Dendritic cell treated with granulocyte-macrophage colony-stimulating factor and Interleukin-4, amounts not matched to agents 40 ng/mL and 50 ng/mL, for 4 days (primary cell): ENCODE measurements around the gene NPAT.

Source experiments
- H3K27ac Mint-ChIP-seq: one replicate; pipeline ENCODE4 v1.8.0; 2022; ENCODE audit warnings: mild to moderate bottlenecking, mixed read lengths
- H3K27me3 Mint-ChIP-seq: one replicate; pipeline ENCODE4 v1.8.0; 2022; ENCODE audit warnings: mild to moderate bottlenecking, mixed read lengths
- H3K36me3 Mint-ChIP-seq: one replicate; pipeline ENCODE4 v1.8.0; 2022; ENCODE audit warnings: low read depth, mixed read lengths
- H3K4me1 Mint-ChIP-seq: one replicate; pipeline ENCODE4 v1.8.0; 2022; ENCODE audit warnings: low read depth, mixed read lengths
- H3K4me3 Mint-ChIP-seq: one replicate; pipeline ENCODE4 v1.8.0; 2022; ENCODE audit warnings: mild to moderate bottlenecking, moderate library complexity, mixed read lengths
- H3K9me3 Mint-ChIP-seq: one replicate; pipeline ENCODE4 v1.8.0; 2022; ENCODE audit warnings: mixed read lengths
- intact Hi-C: fragments of 100-400 bp; cut with micrococcal nuclease; formaldehyde crosslinking; loops from one replicate; pipeline ENCODE4 v1.15.0; 2022

NPAT gene

DNA sequence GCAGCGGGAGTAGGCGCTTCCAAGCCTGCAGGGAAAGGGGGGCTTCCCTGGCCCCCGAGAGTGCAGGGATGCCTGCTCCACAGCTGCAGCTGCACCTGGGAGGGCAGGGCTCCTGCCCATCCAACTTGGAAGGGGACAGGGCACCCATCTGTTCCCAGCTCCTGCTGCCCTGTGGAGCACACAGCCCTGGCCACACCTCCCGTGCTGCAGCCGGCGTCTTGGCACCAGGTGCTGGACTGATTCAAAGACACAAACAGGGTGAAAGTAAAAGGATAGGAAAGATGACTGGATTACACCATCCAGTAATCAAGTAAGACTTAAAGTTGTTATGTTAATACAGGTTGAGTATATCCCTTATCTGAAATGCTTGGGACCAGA, 14.8 kb downstream of the NPAT start:
- no peaks in the 10 kb centered on the region for H3K27me3 Mint-ChIP-seq
- H3K4me3 Mint-ChIP-seq = no peak overlapping the region
- peaks cover 56% of the 10 kb centered on the region for H3K9me3 Mint-ChIP-seq
- peaks cover 22% of the 10 kb centered on the region for H3K4me1 Mint-ChIP-seq
- peaks cover 100% of the 10 kb centered on the region for H3K36me3 Mint-ChIP-seq
- H3K27ac Mint-ChIP-seq = no peak overlapping the region
- intact Hi-C loops = no loop called here

DNA sequence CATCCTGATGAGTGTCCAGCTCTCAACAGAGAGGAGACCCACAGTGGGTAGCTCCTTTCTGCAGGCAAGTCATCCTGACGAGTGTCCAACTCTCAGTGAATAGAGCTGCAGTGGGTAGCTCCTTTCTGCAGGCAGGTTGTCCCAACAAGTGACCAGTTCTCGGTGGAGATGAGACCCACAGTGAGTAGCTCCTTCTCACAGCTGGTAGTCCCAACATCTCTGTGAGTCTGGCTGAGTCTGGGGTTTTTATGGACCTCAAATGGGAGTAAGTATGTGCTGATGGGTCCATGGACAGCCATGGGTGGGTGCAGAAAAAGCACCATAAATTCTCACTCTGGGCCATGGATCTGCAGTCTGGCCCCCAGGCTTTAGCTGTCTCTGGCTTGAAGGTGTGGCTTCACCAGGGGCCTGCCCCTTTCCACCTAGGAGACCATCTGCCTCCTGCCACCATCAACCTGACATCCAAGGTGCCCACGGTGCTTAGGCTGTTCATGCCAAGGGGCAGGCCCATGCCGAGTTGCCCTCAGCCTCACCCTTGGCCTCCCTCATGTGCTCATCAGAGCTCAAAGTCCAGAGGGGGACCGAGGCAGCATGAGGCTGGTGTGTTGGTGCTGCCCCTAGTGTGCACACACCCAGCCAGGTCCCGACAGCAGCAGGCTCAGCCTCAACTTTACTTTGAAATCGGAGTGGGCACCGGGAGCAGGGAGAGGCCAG, 15.3 kb downstream of the NPAT start:
- H3K27me3 Mint-ChIP-seq = no peaks in the 10 kb centered on the region
- H3K4me1 Mint-ChIP-seq = peaks cover 23% of the 10 kb centered on the region
- H3K4me3 Mint-ChIP-seq = no peak overlapping the region
- no peak overlapping the region for H3K27ac Mint-ChIP-seq
- H3K9me3 Mint-ChIP-seq = peaks cover 57% of the 10 kb centered on the region
- intact Hi-C loops = no loop called here
- peaks cover 95% of the 10 kb centered on the region for H3K36me3 Mint-ChIP-seq

GRCh38 chr11:108206171-108206570, 16.3 kb downstream of the NPAT start:
- intact Hi-C loops = no loop called here
- H3K9me3 Mint-ChIP-seq = peaks cover 57% of the 10 kb centered on the region
- peaks cover 23% of the 10 kb centered on the region for H3K4me1 Mint-ChIP-seq
- H3K27ac Mint-ChIP-seq = no peak overlapping the region
- H3K4me3 Mint-ChIP-seq = no peak overlapping the region
- H3K36me3 Mint-ChIP-seq = peaks cover 85% of the 10 kb centered on the region
- no peaks in the 10 kb centered on the region for H3K27me3 Mint-ChIP-seq

DNA sequence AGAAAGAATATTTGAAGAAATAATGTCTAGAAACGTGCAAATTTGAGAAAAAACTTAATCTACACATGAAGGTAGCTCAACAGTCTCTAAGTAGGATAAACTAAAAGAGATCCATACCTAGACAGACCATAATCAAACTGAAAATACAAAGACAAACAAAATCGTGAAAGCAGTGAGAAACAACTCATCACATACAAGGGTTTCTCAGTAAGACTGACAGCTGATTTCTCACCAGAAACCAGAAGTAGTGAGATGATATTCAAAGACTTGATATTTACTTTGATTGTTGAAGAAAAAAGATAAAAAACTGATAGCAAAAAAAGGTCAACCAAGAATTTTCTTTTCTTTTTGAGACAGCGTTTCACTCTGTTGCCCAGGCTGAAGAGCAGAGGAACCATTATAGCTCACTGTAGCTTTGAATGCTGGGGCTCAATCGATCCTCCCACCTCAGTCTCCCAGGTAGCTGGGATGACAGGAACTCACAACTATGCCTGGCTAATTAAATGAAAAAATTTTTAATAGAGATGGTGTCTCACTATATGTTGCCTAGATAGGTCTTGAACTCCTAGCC, 17.4 kb downstream of the NPAT start:
- H3K36me3 Mint-ChIP-seq = peaks cover 74% of the 10 kb centered on the region
- intact Hi-C loops = no loop called here
- no peak overlapping the region for H3K4me3 Mint-ChIP-seq
- H3K27me3 Mint-ChIP-seq = no peaks in the 10 kb centered on the region
- H3K9me3 Mint-ChIP-seq = peaks cover 57% of the 10 kb centered on the region
- H3K4me1 Mint-ChIP-seq = peaks cover 27% of the 10 kb centered on the region
- H3K27ac Mint-ChIP-seq = no peak overlapping the region

DNA sequence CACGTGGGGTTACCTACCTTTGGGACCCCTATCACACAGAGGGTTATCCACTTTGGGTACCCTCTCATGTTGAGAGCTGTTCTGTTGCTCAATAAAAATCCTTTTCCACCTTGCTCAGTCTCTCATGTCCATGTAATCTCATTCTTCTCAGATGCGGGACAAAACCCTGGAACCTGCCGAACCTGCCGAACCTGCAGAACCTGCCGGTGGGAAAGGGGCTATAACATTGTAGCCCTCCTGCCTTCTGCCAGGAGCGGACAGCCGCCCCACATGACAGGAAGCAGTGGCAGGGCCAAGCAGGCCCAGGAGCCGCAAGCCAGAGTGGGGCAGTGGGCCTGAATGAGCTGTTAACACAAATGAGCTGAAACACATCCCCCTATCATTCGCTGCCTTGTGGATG, 18.1 kb downstream of the NPAT start:
- no peak overlapping the region for H3K4me3 Mint-ChIP-seq
- no peak overlapping the region for H3K27ac Mint-ChIP-seq
- no peaks in the 10 kb centered on the region for H3K27me3 Mint-ChIP-seq
- peaks cover 34% of the 10 kb centered on the region for H3K4me1 Mint-ChIP-seq
- peaks cover 74% of the 10 kb centered on the region for H3K36me3 Mint-ChIP-seq
- H3K9me3 Mint-ChIP-seq = peaks cover 57% of the 10 kb centered on the region
- intact Hi-C loops = no loop called here

DNA sequence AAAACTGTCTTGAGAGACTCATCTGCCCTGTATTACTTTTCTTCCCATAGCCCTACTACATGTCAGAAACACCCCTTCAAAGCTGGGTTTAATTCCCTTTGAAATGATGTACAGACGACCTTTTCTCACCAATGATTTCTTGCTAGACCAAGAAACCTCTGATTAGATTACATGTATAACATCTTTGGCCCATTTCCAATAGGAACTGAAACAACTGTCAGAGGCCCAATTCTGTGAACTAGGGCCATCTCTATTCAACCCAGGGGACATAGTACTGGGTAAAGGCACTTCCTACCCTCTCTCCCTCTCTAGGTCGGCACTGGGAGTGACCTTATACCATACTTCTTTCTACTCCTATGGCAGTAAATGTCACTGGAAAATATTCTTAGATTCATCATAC, 19.4 kb downstream of the NPAT start:
- H3K4me3 Mint-ChIP-seq = no peak overlapping the region
- peaks cover 50% of the 10 kb centered on the region for H3K9me3 Mint-ChIP-seq
- H3K27me3 Mint-ChIP-seq = no peaks in the 10 kb centered on the region
- peak overlapping the region; percentile 30 for H3K27ac Mint-ChIP-seq
- peaks cover 45% of the 10 kb centered on the region for H3K4me1 Mint-ChIP-seq
- H3K36me3 Mint-ChIP-seq = peaks cover 72% of the 10 kb centered on the region
- intact Hi-C loops = no loop called here

DNA sequence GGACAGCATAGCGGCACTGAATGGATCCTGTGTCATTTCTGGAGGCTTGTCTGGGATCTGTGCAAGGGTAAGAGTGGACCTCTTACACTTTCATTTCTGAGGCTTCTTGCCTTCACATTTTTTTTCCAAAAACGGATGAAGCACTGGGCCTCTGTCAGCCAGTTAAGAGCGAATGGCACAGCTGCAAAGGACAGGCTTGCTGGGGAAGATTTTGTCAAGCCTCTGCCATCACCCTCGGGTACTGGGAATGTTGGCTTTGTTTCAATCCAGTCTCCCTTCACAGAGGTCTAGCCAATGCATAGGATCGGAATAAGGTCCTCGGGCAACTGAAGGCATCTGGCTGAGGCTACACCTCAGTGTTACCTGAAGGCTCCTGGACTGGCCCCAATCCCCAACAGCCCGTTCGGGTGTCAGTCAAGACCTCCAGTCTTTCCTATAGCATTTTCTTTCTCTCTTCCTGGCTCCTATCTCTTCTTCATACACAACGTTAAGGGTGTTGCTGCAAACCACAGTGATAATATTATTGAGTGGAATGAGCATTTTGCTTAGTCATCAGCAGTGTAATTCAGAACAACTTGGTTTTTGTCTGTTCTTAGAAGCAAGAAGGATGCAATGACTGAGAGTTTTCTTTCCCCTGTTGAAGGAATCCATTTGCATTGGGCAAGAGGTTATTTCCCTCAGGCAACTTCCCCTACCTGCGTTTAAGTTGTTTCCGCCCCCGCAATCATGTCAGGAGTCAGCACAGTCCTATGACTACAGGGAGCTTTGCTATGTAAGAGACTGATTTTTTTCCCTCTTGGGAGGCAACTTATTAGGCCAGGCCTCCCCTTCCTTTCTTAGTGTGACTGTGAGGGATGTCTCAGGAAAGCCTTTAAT, 22.8 kb downstream of the NPAT start:
- H3K4me3 Mint-ChIP-seq = no peak overlapping the region

GRCh38 chr11:108198833-108199232, 23.6 kb downstream of the NPAT start:
- H3K4me1 Mint-ChIP-seq = peaks cover 34% of the 10 kb centered on the region
- peaks cover 11% of the 10 kb centered on the region for H3K9me3 Mint-ChIP-seq
- H3K27ac Mint-ChIP-seq = peak overlapping the region; percentile 73

More for the DNA sequence above, 22.8 kb downstream of the NPAT start:
- H3K9me3 Mint-ChIP-seq = peaks cover 20% of the 10 kb centered on the region
- intact Hi-C loops = loop anchor here (5.0 kb wide), 1 partner anchor 38 kb away; no protein-coding TSS in a partner anchor
- peaks cover 43% of the 10 kb centered on the region for H3K4me1 Mint-ChIP-seq
- no peaks in the 10 kb centered on the region for H3K27me3 Mint-ChIP-seq
- H3K36me3 Mint-ChIP-seq = peaks cover 62% of the 10 kb centered on the region
- H3K27ac Mint-ChIP-seq = peak overlapping the region; percentile 73

DNA sequence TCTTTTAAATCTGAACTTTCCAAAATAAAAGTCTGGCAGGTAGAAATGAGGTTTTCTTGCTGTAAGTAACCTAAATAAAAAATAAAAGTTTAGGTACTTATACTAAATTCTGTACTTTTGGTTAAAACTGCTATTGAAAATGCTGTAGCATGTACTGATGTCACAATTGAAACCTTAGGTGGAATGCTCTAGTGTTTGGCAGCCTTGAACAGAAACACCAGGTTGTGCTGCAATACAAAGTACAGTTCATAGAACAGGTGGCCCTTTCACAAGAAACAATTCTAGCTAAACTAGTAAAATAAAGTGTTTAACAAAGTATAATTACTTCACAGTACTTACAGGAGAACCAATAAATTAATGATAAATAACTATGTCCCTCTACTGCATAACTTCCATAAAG, 25.1 kb downstream of the NPAT start:
- peaks cover 58% of the 10 kb centered on the region for H3K36me3 Mint-ChIP-seq
- intact Hi-C loops = loop anchor here (5.0 kb wide), 1 partner anchor 40 kb away; no protein-coding TSS in a partner anchor
- no peak overlapping the region for H3K4me3 Mint-ChIP-seq
- no peak overlapping the region for H3K27ac Mint-ChIP-seq
- peaks cover 21% of the 10 kb centered on the region for H3K4me1 Mint-ChIP-seq
- H3K27me3 Mint-ChIP-seq = no peaks in the 10 kb centered on the region
- no peaks in the 10 kb centered on the region for H3K9me3 Mint-ChIP-seq

More at GRCh38 chr11:108198833-108199232, 23.6 kb downstream of the NPAT start:
- Mint-ChIP-seq H3K27me3 (no peaks in the 10 kb centered on the region), H3K36me3 (peaks cover 57% of the 10 kb centered on the region), H3K4me3 (no peak overlapping the region)
- intact Hi-C loops = loop anchor here (5.0 kb wide), 1 partner anchor 38 kb away; no protein-coding TSS in a partner anchor

DNA sequence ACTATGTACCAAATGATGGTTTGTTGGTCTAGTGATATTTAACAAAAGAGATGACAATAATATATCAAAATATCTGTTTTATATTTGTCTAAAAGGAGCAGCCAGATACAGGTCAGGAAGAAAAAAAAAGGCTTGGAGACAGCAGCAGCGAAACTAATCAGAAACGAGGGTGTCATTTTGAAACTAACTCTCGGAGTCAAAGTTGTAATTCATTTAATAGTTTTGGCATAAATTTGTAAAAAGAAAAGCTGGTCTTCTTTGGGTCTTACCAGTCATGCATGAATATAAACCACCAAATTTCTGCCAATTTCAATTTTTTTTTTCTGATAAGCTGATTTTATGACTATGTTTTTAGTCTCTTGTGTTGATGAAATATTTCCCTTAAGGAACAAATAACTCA, 25.5 kb downstream of the NPAT start:
- Mint-ChIP-seq H3K9me3 (no peaks in the 10 kb centered on the region), H3K4me3 (no peak overlapping the region), H3K4me1 (peaks cover 21% of the 10 kb centered on the region), H3K27ac (no peak overlapping the region), H3K27me3 (no peaks in the 10 kb centered on the region), H3K36me3 (peaks cover 60% of the 10 kb centered on the region)
- intact Hi-C loops = loop anchor here (5.0 kb wide), 1 partner anchor 40 kb away; no protein-coding TSS in a partner anchor

DNA sequence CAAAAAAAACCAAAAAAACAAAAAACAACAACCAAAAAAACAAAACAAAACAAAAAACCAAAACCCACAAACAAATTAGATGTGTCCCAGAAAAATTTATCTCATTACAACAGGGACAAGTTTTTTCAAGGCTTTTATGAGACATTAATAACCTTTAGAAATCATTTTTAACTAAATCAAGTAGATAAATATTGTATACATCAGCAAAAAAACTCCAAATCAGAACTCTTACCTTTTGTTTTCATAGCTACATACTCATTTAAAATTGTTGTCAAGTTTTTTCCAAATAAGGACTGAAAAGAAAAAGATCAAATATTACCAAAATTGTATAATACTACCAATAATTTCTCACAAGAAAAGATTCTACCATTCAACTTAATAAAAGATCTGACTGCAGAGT, 28.7 kb downstream of the NPAT start:
- intact Hi-C loops = no loop called here
- H3K27ac Mint-ChIP-seq = no peak overlapping the region
- H3K9me3 Mint-ChIP-seq = no peaks in the 10 kb centered on the region
- H3K4me1 Mint-ChIP-seq = peaks cover 5% of the 10 kb centered on the region
- H3K36me3 Mint-ChIP-seq = peaks cover 75% of the 10 kb centered on the region
- no peaks in the 10 kb centered on the region for H3K27me3 Mint-ChIP-seq
- H3K4me3 Mint-ChIP-seq = no peak overlapping the region

DNA sequence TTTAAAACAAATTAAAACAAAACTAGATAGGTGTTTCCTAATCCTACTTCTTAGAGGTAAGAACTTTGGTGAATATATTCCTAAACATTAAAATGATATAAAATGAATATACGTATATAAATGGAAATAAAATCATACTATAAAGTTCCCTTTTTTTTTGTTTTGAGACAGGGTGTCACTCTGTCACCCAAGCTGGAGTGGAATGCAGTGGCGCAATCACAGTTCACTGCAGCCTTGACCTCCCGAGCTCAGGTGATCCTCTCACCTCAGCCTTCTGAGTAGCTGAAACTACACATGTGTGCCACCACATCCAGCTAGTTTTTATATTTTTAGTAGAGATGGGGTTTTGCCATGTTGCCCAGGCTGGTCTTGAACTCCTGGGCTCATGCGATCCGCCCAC, 44.9 kb downstream of the NPAT start:
- Mint-ChIP-seq H3K9me3 (no peaks in the 10 kb centered on the region), H3K4me3 (no peak overlapping the region), H3K4me1 (no peaks in the 10 kb centered on the region), H3K36me3 (peaks cover 93% of the 10 kb centered on the region), H3K27ac (no peak overlapping the region), H3K27me3 (no peaks in the 10 kb centered on the region)
- intact Hi-C loops = loop anchor here (10.0 kb wide), 1 partner anchor 127 kb away; no protein-coding TSS in a partner anchor

DNA sequence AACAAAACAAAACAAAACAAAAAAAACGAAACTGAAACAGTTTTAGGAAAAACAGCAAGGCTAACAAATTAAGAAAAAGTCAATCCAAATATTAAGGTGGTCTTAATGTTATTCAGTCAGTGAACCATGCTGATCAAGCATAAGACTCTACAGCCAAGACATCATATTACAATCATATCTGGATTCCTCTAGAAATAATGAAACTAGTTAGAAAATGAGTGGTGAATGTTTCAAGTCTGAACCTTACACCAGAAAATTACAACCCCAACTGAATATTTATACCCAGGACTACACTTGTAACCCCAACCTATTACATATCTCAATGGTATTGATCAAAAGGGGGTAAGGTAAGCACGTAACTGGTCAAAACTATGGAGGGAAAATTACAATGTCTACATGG, 52.3 kb downstream of the NPAT start:
- Mint-ChIP-seq H3K9me3 (no peaks in the 10 kb centered on the region), H3K27me3 (no peaks in the 10 kb centered on the region), H3K36me3 (peaks cover 95% of the 10 kb centered on the region), H3K27ac (no peak overlapping the region), H3K4me1 (no peaks in the 10 kb centered on the region), H3K4me3 (no peak overlapping the region)
- intact Hi-C loops = loop anchor here (10.0 kb wide), 1 partner anchor 135 kb away; no protein-coding TSS in a partner anchor

DNA sequence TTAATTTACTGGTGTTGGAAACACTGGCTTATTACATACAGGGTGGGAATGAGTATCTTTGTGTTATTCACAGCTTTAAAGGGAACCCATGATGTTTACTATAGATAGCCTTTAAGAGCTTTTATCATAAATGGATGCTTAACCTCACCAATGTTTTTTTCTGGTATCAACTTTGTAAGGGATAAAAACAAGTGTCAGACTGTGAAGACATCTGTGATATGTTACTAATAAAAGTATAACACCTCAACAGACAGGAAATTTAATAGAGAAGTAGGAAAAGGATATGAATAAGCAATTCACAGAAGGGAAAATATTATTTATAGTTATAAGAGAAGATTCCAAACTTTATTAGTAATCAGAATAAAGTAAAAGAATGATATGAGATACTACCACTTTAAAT, 54.8 kb downstream of the NPAT start:
- intact Hi-C loops = no loop called here
- no peak overlapping the region for H3K4me3 Mint-ChIP-seq
- no peaks in the 10 kb centered on the region for H3K4me1 Mint-ChIP-seq

More for the DNA sequence above, 54.8 kb downstream of the NPAT start:
- Mint-ChIP-seq H3K36me3 (peaks cover 72% of the 10 kb centered on the region), H3K27me3 (no peaks in the 10 kb centered on the region), H3K9me3 (no peaks in the 10 kb centered on the region), H3K27ac (no peak overlapping the region)
